Vagina (tissue), 2 donors: ENCODE measurements around the gene ASPM.

Source experiments
- POLR2A ChIP-seq, 2 donors: fragments of 450-650 bp; IDR thresholded peaks; one replicate each; pipeline ENCODE4 v1.6.1; 2017; ENCODE audit warnings: antibody characterized with exemption in 2 of 2, mild to moderate bottlenecking in 2 of 2, moderate library complexity in 2 of 2
- TF ChIP-seq, protein P1 (sequence below), 3 experiments: fragments of 450-650 bp in 2 of 3; fragments of 200-600 bp in 1 of 3; sonication (generic) in 1 of 3; IDR thresholded peaks; one replicate each; pipeline ENCODE4 v1.5.1; 2017 to 2019; ENCODE audit warnings: antibody characterized with exemption in 3 of 3, mild to moderate bottlenecking in 2 of 3, moderate library complexity in 2 of 3

GRCh38 chr1:197149340-197149739 lies 2.9 kb upstream of the ASPM start:
- TF ChIP-seq, protein P1, sequence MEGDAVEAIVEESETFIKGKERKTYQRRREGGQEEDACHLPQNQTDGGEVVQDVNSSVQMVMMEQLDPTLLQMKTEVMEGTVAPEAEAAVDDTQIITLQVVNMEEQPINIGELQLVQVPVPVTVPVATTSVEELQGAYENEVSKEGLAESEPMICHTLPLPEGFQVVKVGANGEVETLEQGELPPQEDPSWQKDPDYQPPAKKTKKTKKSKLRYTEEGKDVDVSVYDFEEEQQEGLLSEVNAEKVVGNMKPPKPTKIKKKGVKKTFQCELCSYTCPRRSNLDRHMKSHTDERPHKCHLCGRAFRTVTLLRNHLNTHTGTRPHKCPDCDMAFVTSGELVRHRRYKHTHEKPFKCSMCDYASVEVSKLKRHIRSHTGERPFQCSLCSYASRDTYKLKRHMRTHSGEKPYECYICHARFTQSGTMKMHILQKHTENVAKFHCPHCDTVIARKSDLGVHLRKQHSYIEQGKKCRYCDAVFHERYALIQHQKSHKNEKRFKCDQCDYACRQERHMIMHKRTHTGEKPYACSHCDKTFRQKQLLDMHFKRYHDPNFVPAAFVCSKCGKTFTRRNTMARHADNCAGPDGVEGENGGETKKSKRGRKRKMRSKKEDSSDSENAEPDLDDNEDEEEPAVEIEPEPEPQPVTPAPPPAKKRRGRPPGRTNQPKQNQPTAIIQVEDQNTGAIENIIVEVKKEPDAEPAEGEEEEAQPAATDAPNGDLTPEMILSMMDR (IDR thresholded peaks at IDR 0.05): no peak
- TF ChIP-seq POLR2A (IDR thresholded peaks at IDR 0.05): no peak
